NCI-H226 (cell line): ENCODE measurements around the gene ACKR3.

Experiments
- DNase-seq: peaks from one replicate; pipeline ENCODE4 v3.0.0-alpha.2; 2015

ACKR3 gene

GRCh38 chr2:236571145-236571544 is 1.5 kb downstream of the ACKR3 start:
- DNase-seq, result no peak

DNA sequence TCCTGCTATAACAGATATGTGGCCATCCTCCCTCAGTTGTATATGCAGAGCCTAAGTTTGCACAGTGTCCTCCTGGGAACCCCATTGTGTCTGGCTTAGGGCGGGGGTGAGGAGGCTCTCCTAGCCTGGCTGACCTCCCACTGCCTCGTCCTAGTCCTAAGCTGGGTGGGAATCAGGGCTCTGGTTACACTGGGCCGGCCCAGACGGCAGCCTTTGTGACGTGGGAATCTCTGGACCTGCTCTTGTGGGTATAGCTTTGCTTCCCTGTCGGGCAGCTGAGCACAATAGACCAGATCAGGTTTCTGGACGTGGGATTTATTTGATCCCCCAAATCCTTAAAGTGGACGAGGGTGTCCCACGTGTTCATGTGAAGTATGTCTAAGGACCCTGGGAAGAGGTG is 2.9 kb downstream of the ACKR3 start:
- DNase-seq, result no peak

GRCh38 chr2:236573066-236573929 is 3.7 kb downstream of the ACKR3 start:
- DNase-seq, result no peak

GRCh38 chr2:236574000-236574399 is 4.4 kb downstream of the ACKR3 start:
- DNase-seq, result no peak

- no peak for DNase-seq
These were observed 5.0 kb downstream of the ACKR3 start for GRCh38 chr2:236574424-236575145.

DNA sequence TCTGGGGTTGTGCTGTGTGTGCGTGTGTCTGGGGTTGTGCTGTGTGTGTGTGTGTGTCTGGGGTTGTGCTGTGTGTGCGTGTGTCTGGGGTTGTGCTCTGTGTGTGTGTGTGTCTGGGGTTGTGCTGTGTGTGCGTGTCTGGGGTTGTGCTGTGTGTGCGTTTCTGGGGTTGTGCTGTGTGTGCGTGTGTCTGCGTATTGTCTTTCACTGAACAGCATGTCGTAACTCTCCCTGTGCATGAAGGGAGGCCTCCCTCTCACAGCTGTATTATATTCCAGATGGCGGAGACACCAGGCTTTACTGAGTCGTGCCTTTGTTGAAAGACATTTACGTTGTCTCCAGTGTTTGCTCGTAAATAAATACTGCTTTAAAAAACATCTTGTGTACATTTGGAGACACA is 5.9 kb downstream of the ACKR3 start:
- no peak for DNase-seq

GRCh38 chr2:236576087-236576486 is 6.5 kb downstream of the ACKR3 start:
- no peak for DNase-seq

DNA sequence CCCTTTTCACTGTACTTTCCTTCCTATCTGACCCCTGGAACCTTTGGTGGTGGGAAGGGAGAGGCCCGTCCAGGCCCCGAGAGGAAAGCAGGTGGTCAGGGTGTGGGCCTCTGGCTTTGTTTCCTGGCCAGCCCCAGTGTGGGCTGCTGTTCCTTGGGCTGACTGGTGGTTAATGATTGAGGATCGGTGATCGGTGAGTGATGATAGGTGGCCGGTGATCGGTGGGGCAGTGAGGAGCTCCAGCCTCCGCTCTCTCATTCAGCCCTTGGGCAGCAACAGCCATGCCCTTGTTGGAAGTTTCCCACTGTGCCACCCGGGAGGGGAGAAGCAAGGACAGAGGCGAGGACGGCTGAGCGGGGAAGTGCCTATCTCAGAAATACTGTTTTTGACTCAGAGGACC is 7.3 kb downstream of the ACKR3 start:
- DNase-seq, result no peak

- DNase-seq, result no peak
These were observed 8.1 kb downstream of the ACKR3 start for GRCh38 chr2:236577481-236578410.

DNA sequence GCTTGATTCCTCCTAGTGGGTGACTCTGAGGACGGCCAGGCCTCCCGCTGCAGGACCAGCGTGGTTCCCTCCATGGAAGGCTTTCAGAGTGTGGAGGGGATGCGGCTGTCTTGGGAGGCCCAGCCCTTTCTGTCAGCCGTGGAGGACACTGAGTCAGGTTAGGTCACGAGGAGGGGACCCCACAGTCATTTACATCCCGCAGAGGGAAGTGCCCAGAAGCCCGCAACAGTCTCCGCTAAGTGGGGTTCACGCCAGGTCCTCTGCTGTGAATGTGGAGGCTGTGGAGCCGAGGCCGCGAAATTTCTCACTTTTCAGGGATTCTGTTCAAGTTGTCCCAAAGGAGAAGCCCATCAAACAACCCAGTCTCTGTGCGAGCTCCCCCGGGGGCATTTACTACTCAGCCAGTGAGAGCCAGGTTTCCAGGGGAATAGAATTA is 8.8 kb downstream of the ACKR3 start:
- DNase-seq, result no peak

DNA sequence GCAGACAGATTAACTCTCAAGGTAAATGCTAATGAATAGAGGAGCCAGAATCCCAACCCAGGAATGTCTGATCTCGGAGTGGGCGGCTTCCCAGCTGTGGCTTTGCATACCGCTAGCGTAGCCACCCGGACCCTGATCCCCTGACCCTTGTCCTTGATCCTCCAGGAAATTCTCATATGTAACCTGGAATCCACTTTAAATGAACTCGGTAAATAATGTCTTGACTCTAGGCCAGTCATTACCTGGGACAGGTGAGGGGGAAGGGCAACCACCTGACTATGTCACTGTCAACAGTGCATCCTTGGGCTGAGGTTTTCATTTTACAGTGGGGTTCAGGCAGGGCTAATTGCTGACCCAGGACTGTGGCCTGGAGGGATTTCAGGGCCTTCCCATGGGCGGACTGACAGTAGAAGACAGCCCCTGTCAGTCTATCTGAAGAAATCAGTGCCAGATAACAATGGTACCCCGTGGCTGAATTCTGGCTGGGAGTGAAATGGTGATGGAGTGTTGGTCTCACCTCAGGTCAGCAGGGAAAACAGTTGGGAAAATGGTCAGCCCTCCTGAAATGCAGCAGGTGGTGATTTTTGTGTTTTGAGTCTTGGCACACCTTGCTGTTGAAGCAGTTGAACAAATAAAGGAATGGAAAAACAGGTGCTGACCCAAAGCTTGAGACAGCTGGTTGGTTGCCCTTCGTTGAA is 9.6 kb downstream of the ACKR3 start:
- no peak for DNase-seq

- no peak for DNase-seq
These were observed 10.2 kb downstream of the ACKR3 start for GRCh38 chr2:236579746-236580315.

- no peak for DNase-seq
These were observed 11.2 kb downstream of the ACKR3 start for GRCh38 chr2:236580746-236581355.

- no peak for DNase-seq
These were observed 11.9 kb downstream of the ACKR3 start for GRCh38 chr2:236581546-236581945.

DNA sequence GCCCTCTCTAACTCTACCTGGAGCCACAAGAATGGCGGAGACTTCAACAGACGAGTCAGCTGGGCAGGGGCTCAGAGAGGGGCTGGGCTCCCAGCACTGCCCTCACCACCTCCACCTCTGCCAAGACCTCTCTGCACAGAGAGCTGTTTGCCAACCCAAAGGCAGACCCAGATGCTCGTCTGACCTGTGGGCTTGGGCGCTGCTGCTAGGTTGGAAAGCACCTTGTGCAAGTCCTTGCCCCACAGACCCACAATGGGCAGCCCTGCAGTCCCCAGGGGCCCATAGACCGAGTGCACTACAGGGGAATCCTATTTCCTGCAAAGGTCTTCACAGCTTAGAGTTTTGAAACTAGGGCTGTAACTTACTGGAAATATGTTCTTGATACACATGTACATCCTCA is 13.3 kb downstream of the ACKR3 start:
- no peak for DNase-seq

DNA sequence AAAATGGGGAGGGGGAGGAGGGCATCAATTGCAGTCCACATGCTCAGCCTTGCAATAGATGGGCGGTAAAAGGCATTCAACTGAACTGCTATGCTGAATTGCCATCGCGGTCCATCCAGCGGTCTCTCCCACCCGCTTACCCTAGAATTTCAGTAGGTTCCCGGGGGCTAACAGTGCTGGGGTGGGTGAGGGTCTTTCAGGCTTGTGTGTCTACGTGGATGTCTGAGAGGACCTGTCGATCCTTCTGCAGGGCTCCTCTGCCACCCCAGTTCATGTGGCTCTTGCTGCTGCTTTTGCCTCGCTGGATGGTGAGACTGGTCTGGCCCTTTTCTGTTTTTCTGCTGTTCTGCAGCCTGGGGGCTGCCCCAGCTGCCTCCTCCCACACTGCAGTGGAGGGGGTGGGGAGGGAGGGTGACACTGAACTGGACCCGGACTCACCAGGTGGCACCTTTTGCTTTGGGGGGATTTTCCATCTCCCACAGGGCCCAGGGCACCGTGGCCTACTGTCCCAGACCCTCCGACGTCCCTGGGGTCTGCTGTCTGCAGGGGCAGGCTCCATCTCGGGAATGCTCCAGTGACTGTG is 14.1 kb downstream of the ACKR3 start:
- DNase-seq, result no peak

DNA sequence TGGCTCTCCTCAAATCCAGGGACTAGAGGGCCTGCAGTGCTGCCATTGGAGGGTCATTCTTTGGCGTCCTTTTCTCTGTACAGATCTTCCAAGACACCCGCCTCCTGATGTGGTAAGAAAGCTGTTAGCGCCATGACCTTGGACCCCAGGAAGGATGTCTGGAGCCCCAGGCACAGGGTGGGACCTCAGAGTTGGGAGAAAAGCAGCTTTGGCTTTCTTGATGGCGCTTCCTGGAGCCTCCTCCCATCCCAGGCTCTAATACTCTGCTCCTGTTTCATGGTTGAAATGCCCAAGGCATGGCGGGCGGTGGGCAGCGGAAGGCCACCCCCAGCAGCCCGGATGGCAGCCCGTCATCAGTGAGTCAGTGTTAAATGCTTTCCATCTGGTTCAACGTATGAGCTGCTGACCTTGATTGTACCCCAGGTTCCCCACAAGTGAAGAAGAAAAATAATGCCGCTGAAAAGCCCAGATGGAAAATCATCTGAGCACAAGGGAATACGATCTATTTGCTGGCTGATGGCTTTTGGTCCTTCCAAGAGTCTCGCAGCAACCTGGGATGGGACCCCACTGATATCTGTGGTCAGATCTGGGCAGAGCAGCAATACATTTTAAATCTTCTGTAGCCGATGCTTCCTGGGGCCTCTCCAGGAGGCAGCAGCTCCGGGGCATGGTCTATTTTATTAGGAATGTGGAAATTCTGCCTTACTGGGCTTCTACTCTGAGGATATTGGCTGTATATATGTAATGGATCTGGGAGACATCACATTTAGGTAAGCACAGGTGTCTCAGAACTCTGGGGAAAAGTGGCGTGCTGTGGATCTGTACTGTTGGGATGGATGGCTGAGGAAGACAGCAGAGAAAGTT is 15.1 kb downstream of the ACKR3 start:
- no peak for DNase-seq

GRCh38 chr2:236585966-236586365 is 16.3 kb downstream of the ACKR3 start:
- no peak for DNase-seq

DNA sequence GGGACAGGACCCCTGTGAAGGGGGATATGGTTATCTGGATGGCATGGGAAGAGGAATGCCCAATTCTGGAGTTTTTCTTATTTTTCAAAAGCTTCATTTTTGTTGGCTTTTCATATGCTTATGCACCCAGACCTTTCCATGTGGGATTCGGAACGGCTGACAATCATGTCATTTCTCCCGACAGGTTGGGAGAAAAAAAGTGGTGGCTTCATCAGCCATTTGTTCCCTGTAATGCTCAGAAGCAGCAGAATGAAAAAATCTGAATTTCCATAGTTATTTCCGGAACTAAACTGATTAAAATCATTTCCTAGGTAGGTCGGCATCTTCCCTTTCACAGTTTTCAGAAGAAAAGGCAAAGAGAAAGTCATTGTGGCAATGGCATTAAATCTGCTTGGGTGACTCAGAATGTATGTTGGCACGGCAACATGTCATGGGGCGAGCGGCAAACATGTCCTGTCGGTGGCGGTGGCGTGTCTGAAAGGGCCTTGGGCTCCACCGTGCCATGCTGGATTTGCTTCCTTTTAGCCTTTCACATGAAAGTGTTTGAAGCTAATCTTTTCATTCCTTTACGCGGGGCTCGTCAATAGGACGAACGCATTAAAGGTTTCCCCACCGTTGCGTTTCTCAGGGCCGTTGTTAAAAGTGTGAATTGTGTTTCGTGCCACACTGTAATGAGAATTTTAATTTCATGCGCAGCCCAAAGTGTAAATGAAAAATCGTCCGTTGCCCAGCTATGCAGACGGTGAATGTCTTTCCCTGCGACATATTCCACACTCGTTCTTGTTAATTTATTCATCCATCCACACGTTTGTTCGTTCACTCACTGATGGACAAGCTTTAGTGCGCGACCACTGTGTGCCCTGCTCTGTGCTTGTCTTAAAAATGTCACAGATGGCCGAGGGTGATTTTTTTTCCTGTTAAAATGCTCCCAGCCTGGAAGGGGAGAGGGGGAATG is 18.5 kb downstream of the ACKR3 start:
- no peak for DNase-seq
